GM12892 (cell line): ENCODE data around the gene PRDM16.

Experiments
- POLR2A ChIP-seq: IDR thresholded peaks from 2 replicates; pipeline ENCODE4 v1.6.1; 2011; ENCODE audit warnings: low read depth, low read length, control low read depth
- TAF1 ChIP-seq: IDR thresholded peaks from 2 replicates; pipeline ENCODE4 v1.6.1; 2011; ENCODE audit warnings: low read depth, mild to moderate bottlenecking, control low read depth, low read length, borderline replicate concordance

GRCh38 chr1:3453891-3454810 is 385.1 kb downstream of the PRDM16 start, which contains the start of gene ARHGEF16:
- TF ChIP-seq POLR2A (no peak), TAF1 (no peak)
